HG03135 (cell line): ENCODE results near the gene DPF3.

Experiments
- ATAC-seq: cut with Tn5 transposase; IDR thresholded peaks from one replicate; pipeline ENCODE4 v1.9.1; 2021; ENCODE audit warnings: mild to moderate bottlenecking, moderate library complexity; ENCODE audit not compliant: unreplicated experiment

DPF3 gene

GRCh38 chr14:72582582-72582981 lies 311.3 kb downstream of the DPF3 start:
- ATAC-seq = no peak

GRCh38 chr14:72578514-72578913 lies 315.4 kb downstream of the DPF3 start:
- no peak for ATAC-seq

DNA sequence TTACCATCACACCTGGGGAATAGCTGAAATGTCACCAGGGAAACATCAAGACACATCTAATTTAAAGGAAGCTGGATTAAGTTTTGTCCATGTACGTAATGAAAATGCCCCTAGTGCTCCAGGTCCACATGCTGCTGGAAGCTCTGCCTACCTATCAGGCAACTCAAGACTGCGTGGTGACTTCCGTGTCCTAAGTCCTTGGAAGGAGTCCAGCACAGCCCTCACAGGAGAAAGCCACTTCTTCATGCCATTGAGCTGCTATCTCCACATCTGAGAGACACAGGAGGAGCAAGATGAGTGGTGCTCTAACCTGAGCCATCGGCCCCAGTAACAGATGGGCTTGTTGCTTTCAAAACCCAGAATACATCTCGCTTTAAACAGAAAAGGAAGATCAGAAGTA lies 316.4 kb downstream of the DPF3 start:
- no peak for ATAC-seq

DNA sequence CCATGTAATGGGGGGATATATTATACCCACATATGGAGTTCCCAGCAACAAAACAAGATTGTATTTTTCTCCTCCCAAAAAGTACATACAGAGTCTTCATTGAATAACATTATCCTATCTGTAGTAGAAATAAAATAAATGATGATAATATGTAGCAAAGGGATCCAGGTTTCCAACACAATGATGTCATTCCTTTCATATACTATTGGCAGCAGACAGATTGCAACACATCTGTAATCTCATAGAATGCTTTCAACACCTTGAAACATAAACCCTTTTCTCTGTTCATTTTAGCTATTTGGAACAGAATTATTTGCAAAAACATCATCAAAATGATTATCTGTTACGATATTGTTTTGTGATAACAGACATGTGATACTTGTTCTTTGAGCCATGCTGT lies 317.6 kb downstream of the DPF3 start:
- ATAC-seq = no peak

GRCh38 chr14:72574715-72575114 lies 319.2 kb downstream of the DPF3 start:
- ATAC-seq = no peak

- no peak for ATAC-seq
Measured at GRCh38 chr14:72573725-72574417, 320.0 kb downstream of the DPF3 start.
